ENCODE results near the gene OIT3. TPM values are rescaled to one million over a fixed set of nuclear protein-coding genes. Genes with fewer than 3 reads are reported as not detected.
"Not testable (repeated sequence)": the region's sequence is repeated elsewhere in the genome, so short reads cannot be mapped to it uniquely, and the experiment has no call there.

OIT3 gene
- polyA plus RNA-seq, 2 of the 4 experiments (the other 2 are of a cell fraction) = 0.06 to 0.08 TPM

- DNase-seq (ENCODE audit: low read depth in 1 of 2, low spot score in 1 of 2) = no peak
- H3K4me2 ChIP-seq = no peak overlapping the region
- no peaks in the 10 kb centered on the region for H3K9me3 ChIP-seq
- CTCF ChIA-PET = interaction anchor here (0.6 kb wide), 1 partner anchor 297 kb away, joined by 3 read pairs; no protein-coding TSS in a partner anchor
- no peak for TF ChIP-seq HES2 (IDR thresholded peaks at IDR 0.05)
- no peak for TF ChIP-seq ZC3H11A (IDR thresholded peaks at IDR 0.05)
- TF ChIP-seq CEBPB (IDR thresholded peaks at IDR 0.05) = no peak
- TF ChIP-seq SMC3 (IDR thresholded peaks at IDR 0.05) = no peak
- no peak for TF ChIP-seq MAX (IDR thresholded peaks at IDR 0.05)
- TF ChIP-seq GATA3 (IDR thresholded peaks at IDR 0.05; ENCODE audit: borderline replicate concordance) = no peak
- POLR2A ChIA-PET = no interaction called here
- no peak overlapping the region for H3K4me3 ChIP-seq
- FAIRE-seq = no peak
- no peak for ATAC-seq
- H3K4me1 ChIP-seq = no peaks in the 10 kb centered on the region
- H3K27ac ChIP-seq = no peak overlapping the region
- 73% methylated on average over 8 of the region's 8 CpGs for WGBS (ENCODE audit: missing lambda C conversion rate)
Measured at GRCh38 chr10:72918352-72918751, 24.8 kb downstream of the OIT3 start.

DNA sequence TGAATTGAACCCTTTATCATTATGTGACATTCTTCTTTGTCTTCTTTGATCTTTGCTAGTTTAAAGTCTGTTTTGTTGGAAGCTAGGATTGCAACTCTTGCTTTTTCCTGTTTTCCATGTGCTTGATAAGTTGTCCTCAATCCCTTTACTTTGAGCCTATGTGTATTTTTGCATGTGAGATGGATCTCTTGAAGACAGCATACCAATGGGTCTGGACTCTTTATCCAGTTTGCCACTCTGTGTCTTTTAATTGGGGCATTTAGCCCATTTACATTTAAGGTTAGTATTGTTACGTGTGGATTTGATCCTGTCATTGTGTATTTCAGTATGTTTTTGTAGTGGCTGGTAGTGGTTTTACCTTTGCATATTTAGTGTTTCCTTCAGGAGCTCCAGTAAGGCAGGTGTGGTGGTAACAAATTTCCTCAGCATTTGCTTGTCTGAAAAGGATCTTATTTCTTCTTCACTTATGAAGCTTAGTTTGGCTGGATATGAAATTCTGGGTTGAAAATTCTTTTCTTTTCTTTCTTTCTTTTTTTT lies 27.7 kb downstream of the OIT3 start:
- H3K27ac ChIP-seq; ATAC-seq; POLR2A ChIA-PET; FAIRE-seq; H3K4me3 ChIP-seq; H3K4me2 ChIP-seq; H3K9me3 ChIP-seq; DNase-seq (ENCODE audit: low read depth in 1 of 2, low spot score in 1 of 2); H3K4me1 ChIP-seq: not testable (repeated sequence)
- CTCF ChIA-PET = interaction anchor here (0.7 kb wide), 2 partner anchors 10 to 138 kb away, joined by 3 read pairs; no protein-coding TSS in a partner anchor
- WGBS (ENCODE audit: missing lambda C conversion rate) = 92% methylated on average over 1 of the region's 1 CpG

DNA sequence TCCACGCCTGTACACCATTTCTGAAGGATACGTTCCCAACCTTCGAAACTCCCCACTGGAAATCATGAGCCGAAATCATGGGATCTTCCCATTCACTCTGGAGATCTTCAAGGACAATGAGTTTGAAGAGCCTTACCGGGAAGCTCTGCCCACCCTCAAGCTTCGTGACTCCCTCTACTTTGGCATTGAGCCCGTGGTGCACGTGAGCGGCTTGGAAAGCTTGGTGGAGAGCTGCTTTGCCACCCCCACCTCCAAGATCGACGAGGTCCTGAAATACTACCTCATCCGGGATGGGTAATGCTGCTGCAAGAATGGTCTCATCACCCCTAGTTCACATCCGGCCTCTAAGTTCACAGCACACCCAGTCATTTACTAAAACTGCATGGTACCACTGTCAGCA lies 30.8 kb downstream of the OIT3 start:
- Histone ChIP-seq H3K27ac (no peak overlapping the region), H3K4me3 (no peak overlapping the region), H3K9me3 (no peaks in the 10 kb centered on the region), H3K4me1 (no peaks in the 10 kb centered on the region), H3K4me2 (no peak overlapping the region)
- WGBS (ENCODE audit: missing lambda C conversion rate) = 81% methylated on average over 13 of the region's 13 CpGs
- CTCF ChIA-PET = interaction anchor here (1.1 kb wide), 1 partner anchor 14 kb away, joined by 3 read pairs; no protein-coding TSS in a partner anchor
- ATAC-seq (no peak), DNase-seq (ENCODE audit: low read depth in 1 of 2, low spot score in 1 of 2) (no peak), FAIRE-seq (no peak)
- TF ChIP-seq MYC (IDR thresholded peaks at IDR 0.05; ENCODE audit: borderline replicate concordance, low read length) (no peak), CHD2 (IDR thresholded peaks at IDR 0.05; ENCODE audit: low read length, partially characterized antibody) (no peak), MAFK (IDR thresholded peaks at IDR 0.05; ENCODE audit: partially characterized antibody) (no peak), REST (IDR thresholded peaks at IDR 0.05) (no peak), ZNF302 (CRISPR knock-in tag; IDR thresholded peaks at IDR 0.05) (no peak), RCOR1 (IDR thresholded peaks at IDR 0.05; ENCODE audit: low read depth, low read length) (no peak), MAZ (IDR thresholded peaks at IDR 0.05; ENCODE audit: borderline replicate concordance, low read depth, low read length) (no peak)
- POLR2A ChIA-PET = no interaction called here

DNA sequence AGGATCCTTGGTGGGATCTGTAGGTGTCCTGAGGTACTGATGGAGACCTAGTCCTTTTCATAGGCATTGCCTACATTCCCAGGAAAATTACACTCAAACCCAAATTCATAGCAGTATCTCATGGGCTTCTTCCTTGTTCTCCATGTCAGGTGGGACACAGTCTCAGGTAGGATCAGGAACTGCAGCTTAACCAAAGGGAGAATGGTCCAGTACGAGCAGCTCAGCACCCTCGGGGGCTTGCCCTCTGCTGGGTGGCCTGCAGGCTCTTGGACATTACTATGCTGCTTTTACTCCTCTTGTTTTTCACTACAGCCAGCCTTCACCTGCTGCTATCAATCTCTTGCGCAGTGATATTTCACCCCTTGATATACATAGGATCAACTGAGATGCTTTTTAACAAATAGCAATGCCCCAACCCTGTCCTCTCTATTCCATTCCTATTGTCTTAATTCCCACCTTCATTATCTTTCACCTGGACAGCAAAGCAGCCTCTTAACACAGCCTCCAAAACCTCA lies 32.5 kb downstream of the OIT3 start:
- no peaks in the 10 kb centered on the region for H3K4me1 ChIP-seq
- ChIA-PET CTCF (interaction anchor here (0.7 kb wide), 1 partner anchor 16 kb away, joined by 3 read pairs; no protein-coding TSS in a partner anchor), POLR2A (no interaction called here)
- no peaks in the 10 kb centered on the region for H3K9me3 ChIP-seq
- DNase-seq (ENCODE audit: low read depth in 1 of 2, low spot score in 1 of 2) (no peak), ATAC-seq (peak; percentile 34 to 55; a peak in 5 of 6 replicates), FAIRE-seq (no peak)
- TF ChIP-seq MAZ (IDR thresholded peaks at IDR 0.05; ENCODE audit: borderline replicate concordance, low read depth, low read length) (no peak), CEBPB (IDR thresholded peaks at IDR 0.05) (no peak), EHF (CRISPR knock-in tag; IDR thresholded peaks at IDR 0.05) (no peak), FOSB (CRISPR knock-in tag; IDR thresholded peaks at IDR 0.05) (no peak), NFE2L2 (conservative IDR thresholded peaks at IDR 0.05; ENCODE audit: low read length) (no peak), RCOR1 (IDR thresholded peaks at IDR 0.05; ENCODE audit: low read depth, low read length) (no peak), E2F6 (IDR thresholded peaks at IDR 0.05; ENCODE audit: borderline replicate concordance, low read depth) (no peak)
- TF ChIP-seq, protein P1, sequence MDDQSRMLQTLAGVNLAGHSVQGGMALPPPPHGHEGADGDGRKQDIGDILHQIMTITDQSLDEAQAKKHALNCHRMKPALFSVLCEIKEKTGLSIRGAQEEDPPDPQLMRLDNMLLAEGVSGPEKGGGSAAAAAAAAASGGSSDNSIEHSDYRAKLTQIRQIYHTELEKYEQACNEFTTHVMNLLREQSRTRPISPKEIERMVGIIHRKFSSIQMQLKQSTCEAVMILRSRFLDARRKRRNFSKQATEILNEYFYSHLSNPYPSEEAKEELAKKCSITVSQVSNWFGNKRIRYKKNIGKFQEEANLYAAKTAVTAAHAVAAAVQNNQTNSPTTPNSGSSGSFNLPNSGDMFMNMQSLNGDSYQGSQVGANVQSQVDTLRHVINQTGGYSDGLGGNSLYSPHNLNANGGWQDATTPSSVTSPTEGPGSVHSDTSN (IDR thresholded peaks at IDR 0.05) = no peak
- H3K4me2 ChIP-seq = no peak overlapping the region
- H3K27ac ChIP-seq = no peak overlapping the region
- 76% methylated on average over 3 of the region's 3 CpGs for WGBS (ENCODE audit: missing lambda C conversion rate)
- H3K4me3 ChIP-seq = no peak overlapping the region

Data from A549 (cell line).